Neural progenitor cell (in vitro differentiated cells): ENCODE data around the gene VPS35L. TPM values are rescaled to one million over a fixed set of nuclear protein-coding genes. Genes with fewer than 3 reads are reported as not detected.

Source experiments
- DNase-seq: peaks from one replicate; pipeline ENCODE4 v3.0.0-alpha.2; 2016; ENCODE audit warnings: low spot score
- H2AFZ ChIP-seq: fragments of 200-600 bp; sonication (generic); replicated peaks from 2 replicates; pipeline ENCODE4 v1.6.1; 2016; ENCODE audit warnings: antibody characterized with exemption
- H3F3A ChIP-seq: fragments of 200-600 bp; sonication (generic); 2 replicates; pipeline ENCODE4 v1.6.1; 2016; ENCODE audit warnings: antibody characterized with exemption, low read depth
- H3K27ac ChIP-seq: fragments of 200-600 bp; sonication (generic); 2 replicates; pipeline ENCODE4 v1.5.1; 2016; ENCODE audit warnings: mild to moderate bottlenecking
- H3K27me3 ChIP-seq: fragments of 200-600 bp; sonication (generic); 2 replicates; pipeline ENCODE4 v1.6.1; 2016; ENCODE audit warnings: mild to moderate bottlenecking, moderate library complexity
- H3K36me3 ChIP-seq: fragments of 200-600 bp; sonication (generic); 2 replicates; pipeline ENCODE4 v1.5.1; 2016
- H3K4me1 ChIP-seq: fragments of 200-600 bp; sonication (generic); 2 replicates; pipeline ENCODE4 v1.6.1; 2016; ENCODE audit warnings: mixed run types
- H3K4me2 ChIP-seq: fragments of 200-600 bp; sonication (generic); 2 replicates; pipeline ENCODE4 v1.6.1; 2016
- H3K4me3 ChIP-seq: fragments of 200-600 bp; sonication (generic); 2 replicates; pipeline ENCODE4 v1.5.1; 2016
- H3K79me2 ChIP-seq: fragments of 200-600 bp; sonication (generic); 2 replicates; pipeline ENCODE4 v1.6.1; 2016; ENCODE audit warnings: low read depth
- H3K9ac ChIP-seq: fragments of 200-600 bp; sonication (generic); 2 replicates; pipeline ENCODE4 v1.6.1; 2016
- H3K9me3 ChIP-seq: fragments of 200-600 bp; sonication (generic); 2 replicates; pipeline ENCODE4 v1.5.1; 2016; ENCODE audit warnings: low read depth
- H4K20me1 ChIP-seq: fragments of 200-600 bp; sonication (generic); 2 replicates; pipeline ENCODE4 v1.6.1; 2016; ENCODE audit warnings: low read depth
- H3K27ac Mint-ChIP-seq: 3 replicates; pipeline ENCODE4 v1.8.0; 2021; ENCODE audit warnings: mixed read lengths
- H3K27me3 Mint-ChIP-seq: 2 replicates; pipeline ENCODE4 v1.8.0; 2022; ENCODE audit warnings: low read depth, mild to moderate bottlenecking, inconsistent platforms, moderate library complexity, mixed read lengths; ENCODE audit not compliant: insufficient read depth
- H3K36me3 Mint-ChIP-seq: 3 replicates; pipeline ENCODE4 v1.8.0; 2021; ENCODE audit warnings: mixed read lengths
- H3K4me1 Mint-ChIP-seq: 3 replicates; pipeline ENCODE4 v1.8.0; 2021; ENCODE audit warnings: mixed read lengths
- H3K4me3 Mint-ChIP-seq: 3 replicates; pipeline ENCODE4 v1.8.0; 2021; ENCODE audit warnings: mild to moderate bottlenecking, moderate library complexity, mixed read lengths
- H3K9me3 Mint-ChIP-seq: 3 replicates; pipeline ENCODE4 v1.8.0; 2020; ENCODE audit warnings: mixed read lengths
- EZH2 ChIP-seq: fragments of 200-600 bp; sonication (generic); IDR thresholded peaks from 2 replicates; pipeline ENCODE4 v1.6.1; 2017; ENCODE audit warnings: antibody characterized with exemption, mild to moderate bottlenecking, moderate library complexity
- EZH2phosphoT487 ChIP-seq: fragments of 200-600 bp; sonication (generic); IDR thresholded peaks from 2 replicates; pipeline ENCODE4 v1.6.1; 2017; ENCODE audit warnings: antibody characterized with exemption
- total RNA-seq: library from RNA; depleted of rRNA; stranded (reverse); fragments of >200 nt; gene quantifications from 2 replicates; pipeline ENCODE4 v1.2.3, GENCODE V29; 2015; ENCODE audit warnings: low replicate concordance
- TF ChIP-seq, protein P1 (sequence below): fragments of 200-600 bp; sonication (generic); IDR thresholded peaks from 2 replicates; pipeline ENCODE4 v1.5.1; 2017; ENCODE audit warnings: antibody characterized with exemption, mild to moderate bottlenecking

Gene VPS35L
- total RNA-seq, 1 donor from 2014 or later: 57.1 TPM

DNA sequence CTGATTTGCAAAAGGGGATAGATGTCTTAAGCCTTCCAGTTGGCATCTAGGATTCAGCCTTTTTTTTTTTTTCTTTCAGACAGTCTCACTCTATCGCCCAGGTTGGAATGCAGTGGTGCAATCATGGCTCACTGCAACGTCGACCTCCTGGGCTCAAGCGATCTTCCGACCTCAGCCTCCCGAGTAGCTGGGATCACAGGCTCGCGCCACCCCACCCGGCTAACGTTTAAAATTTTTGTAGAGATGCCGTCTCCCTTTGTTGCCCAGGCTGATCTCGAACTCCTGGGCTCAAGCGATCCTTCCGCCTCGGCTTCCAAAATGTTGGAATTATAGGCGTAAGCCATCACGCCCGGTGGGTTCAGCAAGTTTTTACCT, 32.3 kb upstream of the VPS35L start:
- Histone ChIP-seq H4K20me1 (no peaks in the 10 kb centered on the region), H3K4me3 (peak overlapping the region; percentile 93), H3K79me2 (peaks cover 72% of the 10 kb centered on the region), H3K4me2 (no peak overlapping the region), H3F3A (peaks cover 11% of the 10 kb centered on the region), H3K27me3 (no peaks in the 10 kb centered on the region), H2AFZ (no peak overlapping the region), H3K27ac (no peak overlapping the region), H3K9ac (no peak overlapping the region), H3K4me1 (peaks cover 20% of the 10 kb centered on the region), H3K36me3 (no peaks in the 10 kb centered on the region), H3K9me3 (no peaks in the 10 kb centered on the region)
- Mint-ChIP-seq H3K4me3 (peak overlapping the region; percentile 99), H3K27ac (no peak overlapping the region), H3K9me3 (no peaks in the 10 kb centered on the region), H3K4me1 (peaks cover 51% of the 10 kb centered on the region), H3K27me3 (no peaks in the 10 kb centered on the region), H3K36me3 (peaks cover 4% of the 10 kb centered on the region)
- TF ChIP-seq, protein P1, sequence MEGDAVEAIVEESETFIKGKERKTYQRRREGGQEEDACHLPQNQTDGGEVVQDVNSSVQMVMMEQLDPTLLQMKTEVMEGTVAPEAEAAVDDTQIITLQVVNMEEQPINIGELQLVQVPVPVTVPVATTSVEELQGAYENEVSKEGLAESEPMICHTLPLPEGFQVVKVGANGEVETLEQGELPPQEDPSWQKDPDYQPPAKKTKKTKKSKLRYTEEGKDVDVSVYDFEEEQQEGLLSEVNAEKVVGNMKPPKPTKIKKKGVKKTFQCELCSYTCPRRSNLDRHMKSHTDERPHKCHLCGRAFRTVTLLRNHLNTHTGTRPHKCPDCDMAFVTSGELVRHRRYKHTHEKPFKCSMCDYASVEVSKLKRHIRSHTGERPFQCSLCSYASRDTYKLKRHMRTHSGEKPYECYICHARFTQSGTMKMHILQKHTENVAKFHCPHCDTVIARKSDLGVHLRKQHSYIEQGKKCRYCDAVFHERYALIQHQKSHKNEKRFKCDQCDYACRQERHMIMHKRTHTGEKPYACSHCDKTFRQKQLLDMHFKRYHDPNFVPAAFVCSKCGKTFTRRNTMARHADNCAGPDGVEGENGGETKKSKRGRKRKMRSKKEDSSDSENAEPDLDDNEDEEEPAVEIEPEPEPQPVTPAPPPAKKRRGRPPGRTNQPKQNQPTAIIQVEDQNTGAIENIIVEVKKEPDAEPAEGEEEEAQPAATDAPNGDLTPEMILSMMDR: no peak
- TF ChIP-seq EZH2phosphoT487: no peak
- DNase-seq: no peak

DNA sequence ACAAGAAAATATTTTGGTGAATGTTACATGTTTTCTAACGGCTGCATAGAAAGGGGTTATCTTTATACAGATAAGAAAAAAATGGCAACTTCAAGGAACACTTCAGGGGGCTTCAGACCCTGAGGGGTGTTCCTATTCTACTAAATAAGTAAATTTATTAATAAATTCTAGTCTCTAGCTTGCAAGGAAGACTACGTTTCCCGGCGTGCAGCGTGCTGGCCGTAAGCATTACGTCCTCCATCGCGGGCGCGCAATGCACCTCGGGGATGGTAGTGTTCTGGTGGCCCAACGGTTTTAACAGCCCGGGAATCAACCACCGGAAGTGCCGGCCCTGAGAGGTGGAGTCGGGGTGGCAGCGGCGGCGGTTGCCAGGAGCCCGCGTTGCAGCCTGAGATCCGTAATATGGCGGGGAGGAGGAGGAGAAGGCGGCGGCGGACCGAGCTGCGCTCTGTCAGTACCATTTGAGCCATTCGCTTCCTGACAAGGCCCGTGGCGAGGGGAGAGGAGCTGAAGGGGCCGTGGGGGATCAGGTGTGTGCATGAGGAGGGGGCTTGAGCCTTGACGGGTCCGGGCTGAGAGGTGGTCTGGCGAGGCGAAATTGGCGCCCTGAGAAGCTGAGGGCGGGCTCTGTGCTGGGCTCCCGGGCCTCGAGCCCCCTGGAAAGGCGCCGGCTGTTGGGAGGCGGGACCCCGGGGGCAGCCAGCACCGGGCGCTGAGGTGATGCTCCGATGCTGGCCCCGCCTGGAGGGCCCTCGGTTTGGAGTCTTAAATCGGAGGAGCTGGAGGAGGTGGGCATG, 31.7 kb upstream of the VPS35L start, which contains the start of gene CCP110:
Gene CCP110, plus strand, starts transcription at position 384 of the 797 bp plus-strand sequence. CDS start 3,940 bp downstream, outside the sequence.
- Histone ChIP-seq H3K27me3 (no peaks in the 10 kb centered on the region), H3K9me3 (no peaks in the 10 kb centered on the region), H3K79me2 (peaks cover 68% of the 10 kb centered on the region), H3K27ac (no peak within 1 kb of the TSS), H3K4me2 (peak within 1 kb of the TSS; percentile 97), H3F3A (peaks cover 11% of the 10 kb centered on the region), H4K20me1 (no peaks in the 10 kb centered on the region), H3K9ac (peak within 1 kb of the TSS; percentile 53), H3K36me3 (no peaks in the 10 kb centered on the region), H3K4me3 (peak within 1 kb of the TSS; percentile 93), H3K4me1 (peaks cover 20% of the 10 kb centered on the region), H2AFZ (peak within 1 kb of the TSS; percentile 86)
- Mint-ChIP-seq H3K27me3 (no peaks in the 10 kb centered on the region), H3K9me3 (no peaks in the 10 kb centered on the region), H3K4me3 (peak within 1 kb of the TSS; percentile 99), H3K4me1 (peaks cover 47% of the 10 kb centered on the region), H3K27ac (peak within 1 kb of the TSS; percentile 94), H3K36me3 (peaks cover 7% of the 10 kb centered on the region)
- DNase-seq: peak; percentile 98
- TF ChIP-seq EZH2phosphoT487 (no peak), EZH2 (no peak)
- TF ChIP-seq, protein P1: no peak

DNA sequence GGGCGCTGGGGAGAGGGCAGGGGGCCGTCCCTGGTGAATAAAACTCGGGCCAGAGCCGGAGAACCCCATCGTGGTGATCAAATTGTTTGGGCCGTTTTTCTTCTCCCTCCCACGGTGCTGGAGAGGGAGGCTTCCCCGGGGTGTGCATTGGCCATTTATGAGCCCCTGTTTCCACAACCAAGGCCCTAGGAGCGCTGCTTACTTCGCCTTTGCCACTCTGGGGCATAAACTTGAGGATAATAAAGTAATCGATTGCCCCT, 31.2 kb upstream of the VPS35L start:
- Histone ChIP-seq H3K9me3 (no peaks in the 10 kb centered on the region), H3K4me3 (peak overlapping the region; percentile 93), H3F3A (peaks cover 11% of the 10 kb centered on the region), H3K79me2 (peaks cover 63% of the 10 kb centered on the region), H3K27me3 (no peaks in the 10 kb centered on the region), H3K4me2 (peak overlapping the region; percentile 97), H2AFZ (peak overlapping the region; percentile 86), H4K20me1 (no peaks in the 10 kb centered on the region), H3K9ac (peak overlapping the region; percentile 53), H3K27ac (no peak overlapping the region), H3K36me3 (peaks cover 4% of the 10 kb centered on the region), H3K4me1 (peaks cover 20% of the 10 kb centered on the region)
- Mint-ChIP-seq H3K27ac (peak overlapping the region; percentile 51), H3K9me3 (no peaks in the 10 kb centered on the region), H3K27me3 (no peaks in the 10 kb centered on the region), H3K36me3 (peaks cover 10% of the 10 kb centered on the region), H3K4me1 (peaks cover 47% of the 10 kb centered on the region), H3K4me3 (peak overlapping the region; percentile 99)
- DNase-seq: no peak
- TF ChIP-seq EZH2phosphoT487 (no peak), EZH2 (no peak)
- TF ChIP-seq, protein P1: no peak
